HepG2 (cell line): ENCODE data around the gene GORASP2.

Experiments
- AHDC1 ChIP-seq: sonication (generic); formaldehyde crosslinking; IDR thresholded peaks from 2 replicates; pipeline ENCODE4 v1.5.1; 2020; ENCODE audit warnings: mild to moderate bottlenecking, missing genetic modification reagents, borderline replicate concordance
- ZBTB37 ChIP-seq: sonication (generic); formaldehyde crosslinking; IDR thresholded peaks from 2 replicates; pipeline ENCODE4 v1.4.0; 2020; ENCODE audit warnings: mild to moderate bottlenecking, missing genetic modification reagents

DNA sequence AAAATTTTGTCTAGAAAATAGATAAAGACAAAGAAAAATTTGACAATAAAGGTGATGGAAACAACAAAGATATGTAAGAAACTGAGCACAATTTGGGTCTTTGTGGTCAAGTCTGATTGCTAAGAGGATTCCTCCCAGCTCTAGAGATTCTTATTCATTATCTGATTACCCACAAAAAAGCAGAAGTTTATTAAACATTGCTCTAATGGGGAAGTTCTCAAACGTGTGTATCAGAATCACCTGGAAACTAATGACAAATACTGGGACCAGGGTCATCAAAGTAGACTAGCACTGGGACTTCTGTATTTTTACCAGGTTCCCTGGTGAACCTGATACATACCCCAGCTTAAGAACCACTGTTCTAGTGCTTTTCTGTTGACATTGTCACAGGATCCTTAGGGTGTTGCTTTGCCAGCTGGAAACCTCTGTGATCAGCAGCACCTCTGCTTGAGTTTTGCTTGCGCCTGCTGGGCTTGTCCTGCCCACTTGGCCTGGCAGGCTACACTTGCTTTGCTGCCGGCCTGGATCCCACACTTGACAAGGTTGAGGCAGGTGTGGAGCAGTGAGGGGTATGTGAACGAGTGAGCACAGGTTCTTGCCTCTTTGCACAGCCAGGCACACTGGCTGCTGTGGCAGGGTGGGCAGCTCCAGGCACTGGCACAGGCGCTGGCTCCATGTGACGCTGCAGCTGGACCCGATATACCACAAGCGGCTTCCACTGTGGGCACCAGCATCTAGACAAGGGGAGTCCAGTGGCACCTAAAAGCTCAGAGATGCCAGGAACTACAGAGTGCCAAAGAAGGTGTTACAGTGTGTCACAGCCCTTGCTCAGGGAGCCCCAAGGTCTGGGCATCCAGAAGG, 6.2 kb upstream of the GORASP2 start:
- TF ChIP-seq ZBTB37 (CRISPR knock-in tag): no peak
- TF ChIP-seq AHDC1: no peak
